Muscle of leg (tissue), 11 donors: ENCODE data around the gene MIPOL1. TPM values are rescaled to one million over a fixed set of nuclear protein-coding genes. Genes with fewer than 3 reads are reported as not detected.

Experiments used
- DNase-seq: peaks from one replicate; pipeline ENCODE4 v3.0.0; 2013
- H3K27ac ChIP-seq: one replicate; pipeline ENCODE4 v1.5.1; 2013; ENCODE audit warnings: mild to moderate bottlenecking, low read length, control low read depth
- H3K27me3 ChIP-seq: one replicate; pipeline ENCODE4 v1.6.1; 2013; ENCODE audit warnings: low read length; ENCODE audit not compliant: control insufficient read depth, insufficient read depth
- H3K36me3 ChIP-seq: one replicate; pipeline ENCODE4 v1.6.1; 2013; ENCODE audit warnings: low read length; ENCODE audit not compliant: control insufficient read depth, insufficient read depth
- H3K4me1 ChIP-seq: one replicate; pipeline ENCODE4 v1.6.1; 2013; ENCODE audit warnings: low read length; ENCODE audit not compliant: control insufficient read depth, insufficient read depth
- H3K4me3 ChIP-seq: one replicate; pipeline ENCODE4 v1.5.1; 2013; ENCODE audit warnings: low read length, control low read depth
- H3K9me3 ChIP-seq: replicated peaks from 2 replicates; pipeline ENCODE4 v1.6.1; 2013; ENCODE audit warnings: low read depth, low read length; ENCODE audit not compliant: control insufficient read depth
- WGBS: methylation state at CpG from one replicate; pipeline ENCODE4 v1.1.5; 2013; ENCODE audit warnings: missing lambda C conversion rate; ENCODE audit not compliant: insufficient coverage; 5-methylcytosine and 5-hydroxymethylcytosine counted together
- polyA plus RNA-seq, 8 donors: library from polyadenylated mRNA; unstranded; fragments of 120-200 nt; gene quantifications; one replicate each; pipeline versions ENCODE4 v1.2.1 to v1.2.3, GENCODE V29; 2013; ENCODE audit warnings: inconsistent platforms in 1 of 8, low replicate concordance in 1 of 8; ENCODE audit not compliant: insufficient read length in 8 of 8, insufficient read depth in 1 of 8
- total RNA-seq: library from RNA; stranded (reverse); fragments of 120-200 nt; gene quantifications from one replicate; pipeline ENCODE4 v1.2.4, GENCODE V29; 2013

The MIPOL1 gene
- total and polyA plus RNA-seq, 9 donors = 3.2 to 10.5 (median 4.5) TPM

DNA sequence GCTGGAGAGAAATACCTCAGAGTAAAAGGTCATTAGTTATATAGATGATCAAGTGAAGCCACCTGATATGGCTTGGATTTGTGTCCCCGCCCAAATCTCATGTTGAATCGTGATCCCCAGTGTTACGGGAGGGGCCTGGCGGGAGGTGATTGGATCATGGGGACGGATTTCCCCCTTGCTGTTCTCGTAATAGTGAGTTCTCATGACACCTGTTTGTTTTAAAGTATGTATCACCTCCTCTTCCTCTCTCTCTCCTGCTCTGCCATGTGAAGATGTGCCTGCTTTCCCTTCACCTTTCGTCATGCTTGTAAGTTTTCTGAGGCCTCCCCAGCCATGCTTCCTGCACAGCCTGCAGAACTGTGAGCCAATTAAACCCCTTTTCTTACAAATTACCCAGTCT is 272.5 kb downstream of the MIPOL1 start:
- H3K4me3 ChIP-seq = no peak overlapping the region
- 98% methylated on average over 7 of the region's 7 CpGs for WGBS
- H3K27me3 ChIP-seq = no peaks in the 10 kb centered on the region
- H3K9me3 ChIP-seq = no peaks in the 10 kb centered on the region
- H3K4me1 ChIP-seq = no peaks in the 10 kb centered on the region
- H3K36me3 ChIP-seq = no peaks in the 10 kb centered on the region
- DNase-seq = no peak
- no peak overlapping the region for H3K27ac ChIP-seq

DNA sequence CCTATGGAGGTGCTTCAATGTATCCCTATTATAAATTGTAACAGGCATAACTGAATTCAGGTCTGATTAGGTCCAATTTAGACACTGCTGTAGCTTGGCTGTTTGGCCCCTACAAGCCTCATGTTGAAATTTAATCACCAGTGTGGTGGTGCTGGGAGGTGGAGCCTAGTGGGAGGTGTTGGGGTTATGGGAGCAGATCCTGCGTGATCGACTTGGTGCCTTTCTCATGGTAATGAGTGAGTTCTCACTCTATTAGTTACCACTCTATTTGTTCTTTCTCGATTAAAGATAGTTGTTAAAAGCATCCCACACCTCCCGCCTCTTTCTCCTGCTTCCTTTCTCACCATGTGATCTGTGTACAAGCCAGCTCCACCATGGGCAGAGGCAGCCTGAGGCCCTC is 275.2 kb downstream of the MIPOL1 start:
- H3K4me3 ChIP-seq = no peak overlapping the region
- H3K27ac ChIP-seq = no peak overlapping the region
- no peaks in the 10 kb centered on the region for H3K4me1 ChIP-seq
- no peaks in the 10 kb centered on the region for H3K36me3 ChIP-seq
- 85% methylated on average over 1 of the region's 4 CpGs for WGBS
- DNase-seq = no peak
- H3K27me3 ChIP-seq = no peaks in the 10 kb centered on the region
- no peaks in the 10 kb centered on the region for H3K9me3 ChIP-seq

DNA sequence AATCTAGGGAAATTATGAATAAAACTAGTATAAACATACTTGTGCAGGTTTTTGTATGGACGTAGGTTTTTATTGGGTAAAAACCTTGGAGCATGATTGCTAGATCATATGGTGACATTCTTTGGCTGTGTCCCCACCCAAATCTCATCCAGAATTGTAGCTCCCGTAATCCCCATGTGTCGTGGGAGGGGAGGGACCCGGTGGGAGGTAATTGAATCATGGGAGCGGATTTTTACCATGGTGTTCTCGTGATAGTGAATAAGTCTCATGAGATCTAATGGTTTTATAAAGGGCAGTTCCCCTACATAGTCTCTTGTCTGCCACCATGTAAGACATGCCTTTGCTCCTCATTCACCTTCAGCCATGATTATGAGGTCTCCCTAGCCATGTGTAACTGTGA is 276.5 kb downstream of the MIPOL1 start:
- H3K27ac ChIP-seq = no peak overlapping the region
- H3K27me3 ChIP-seq = no peaks in the 10 kb centered on the region
- no peak for DNase-seq
- no peak overlapping the region for H3K4me3 ChIP-seq
- no peaks in the 10 kb centered on the region for H3K36me3 ChIP-seq
- H3K4me1 ChIP-seq = no peaks in the 10 kb centered on the region
- no CpG with 5 or more reads among the region's 6 CpGs for WGBS
- no peaks in the 10 kb centered on the region for H3K9me3 ChIP-seq

DNA sequence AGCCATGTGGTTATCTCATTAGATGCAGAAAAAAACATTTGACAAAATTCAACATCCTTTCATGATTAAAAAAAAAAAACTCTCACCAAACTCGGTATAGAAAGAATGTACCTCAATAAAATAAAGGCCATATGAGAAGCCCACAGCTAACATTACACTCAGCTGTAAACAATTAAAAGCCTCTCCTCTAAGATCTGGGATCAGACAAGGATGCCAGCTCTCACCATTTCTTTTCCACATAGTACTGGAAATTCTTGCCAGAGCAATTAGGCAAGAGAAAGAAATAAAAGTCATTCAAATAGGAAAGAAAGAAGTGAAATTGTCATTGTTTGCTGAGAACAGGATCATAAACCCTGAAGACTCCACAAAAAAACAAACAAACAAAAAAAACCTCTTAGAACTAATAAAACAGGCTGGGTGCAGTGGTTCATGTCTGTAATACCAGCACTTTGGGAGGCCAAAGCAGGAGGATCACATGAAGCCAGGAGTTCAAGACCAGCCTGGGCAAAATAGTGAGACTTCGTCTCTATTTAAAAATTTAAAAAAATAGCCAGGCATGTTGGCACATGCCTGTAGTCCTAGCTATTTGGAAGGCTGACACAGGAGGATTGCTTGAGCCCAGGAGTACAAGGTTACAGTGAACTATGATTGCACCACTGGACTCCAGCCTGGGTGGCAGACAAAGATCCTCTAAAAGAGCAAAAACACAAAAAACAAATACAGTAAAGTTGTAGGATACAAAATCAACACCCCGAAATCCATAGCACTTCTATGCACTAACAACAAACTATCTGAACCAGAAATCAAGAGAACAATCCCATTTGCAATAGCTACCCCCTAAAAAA is 282.9 kb downstream of the MIPOL1 start:
- no peaks in the 10 kb centered on the region for H3K36me3 ChIP-seq
- no peaks in the 10 kb centered on the region for H3K4me1 ChIP-seq
- 70% methylated on average over 2 of the region's 3 CpGs for WGBS
- DNase-seq = no peak
- peaks cover 6% of the 10 kb centered on the region for H3K9me3 ChIP-seq
- no peak overlapping the region for H3K4me3 ChIP-seq
- H3K27me3 ChIP-seq = no peaks in the 10 kb centered on the region
- no peak overlapping the region for H3K27ac ChIP-seq

DNA sequence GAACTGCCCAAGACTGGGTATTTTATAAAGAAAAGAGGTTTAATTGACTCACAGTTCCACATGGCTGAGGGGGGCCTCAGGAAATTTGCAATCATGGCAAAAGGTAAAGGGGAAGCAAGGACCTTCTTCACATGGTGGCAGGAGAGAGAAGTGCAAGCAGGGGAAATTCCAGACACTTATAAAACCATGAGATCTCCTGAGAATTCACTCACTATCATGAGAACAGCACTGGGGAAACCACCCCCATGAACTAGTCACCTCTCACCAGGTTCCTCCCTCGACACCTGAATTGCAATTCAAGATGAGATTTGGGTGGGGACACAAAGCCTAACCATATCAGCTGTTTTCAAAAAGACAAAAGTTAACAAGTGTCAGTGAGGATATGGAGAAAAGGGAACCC is 284.7 kb downstream of the MIPOL1 start:
- Histone ChIP-seq H3K27ac (no peak overlapping the region), H3K36me3 (no peaks in the 10 kb centered on the region), H3K27me3 (no peaks in the 10 kb centered on the region), H3K9me3 (peaks cover 6% of the 10 kb centered on the region), H3K4me3 (no peak overlapping the region), H3K4me1 (no peaks in the 10 kb centered on the region)
- DNase-seq = no peak
- WGBS = no CpG with 5 or more reads among the region's 1 CpG

DNA sequence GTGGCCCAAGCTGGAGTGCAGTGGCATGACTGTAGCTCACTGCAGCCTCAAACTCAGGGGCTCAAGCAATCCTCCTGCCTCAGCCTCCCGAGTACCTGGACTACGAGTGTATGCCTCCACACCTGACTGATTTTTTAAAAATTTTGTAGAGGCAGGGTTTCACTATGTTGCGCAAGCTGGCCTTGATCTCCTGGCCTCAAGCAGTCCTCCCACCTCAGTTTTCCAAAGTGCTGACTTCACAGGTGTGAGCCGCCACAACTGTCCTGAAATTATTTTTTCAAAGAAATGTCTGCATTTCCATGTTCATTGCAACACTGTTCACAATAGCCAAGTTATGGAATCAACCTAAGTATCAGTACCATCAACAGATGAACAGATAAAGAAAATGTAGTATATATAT is 285.9 kb downstream of the MIPOL1 start:
- no peak overlapping the region for H3K4me3 ChIP-seq
- H3K4me1 ChIP-seq = no peaks in the 10 kb centered on the region
- peaks cover 6% of the 10 kb centered on the region for H3K9me3 ChIP-seq
- no peaks in the 10 kb centered on the region for H3K27me3 ChIP-seq
- no peaks in the 10 kb centered on the region for H3K36me3 ChIP-seq
- H3K27ac ChIP-seq = no peak overlapping the region
- WGBS = 96% methylated on average over 4 of the region's 4 CpGs
- no peak for DNase-seq

DNA sequence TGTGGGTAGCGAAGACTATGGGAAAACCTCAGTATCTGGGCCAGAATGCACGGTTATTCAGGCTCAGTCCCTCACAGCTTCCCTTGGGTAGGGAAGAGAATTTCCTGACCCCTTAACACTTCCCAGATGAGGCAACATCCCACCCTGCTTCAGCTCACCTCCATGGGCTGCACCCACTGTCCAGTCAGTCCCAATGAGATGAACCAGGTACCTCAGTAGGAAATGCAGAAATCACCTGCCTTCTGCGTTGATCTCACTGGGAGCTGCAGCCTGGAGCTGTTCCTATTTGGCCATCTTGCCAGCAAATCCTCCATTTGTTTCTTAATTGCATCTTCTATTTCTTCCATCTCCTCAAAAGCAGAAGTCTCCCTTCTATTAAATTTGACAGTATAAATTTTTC is 292.9 kb downstream of the MIPOL1 start:
- H3K4me3 ChIP-seq = no peak overlapping the region
- DNase-seq = no peak

DNA sequence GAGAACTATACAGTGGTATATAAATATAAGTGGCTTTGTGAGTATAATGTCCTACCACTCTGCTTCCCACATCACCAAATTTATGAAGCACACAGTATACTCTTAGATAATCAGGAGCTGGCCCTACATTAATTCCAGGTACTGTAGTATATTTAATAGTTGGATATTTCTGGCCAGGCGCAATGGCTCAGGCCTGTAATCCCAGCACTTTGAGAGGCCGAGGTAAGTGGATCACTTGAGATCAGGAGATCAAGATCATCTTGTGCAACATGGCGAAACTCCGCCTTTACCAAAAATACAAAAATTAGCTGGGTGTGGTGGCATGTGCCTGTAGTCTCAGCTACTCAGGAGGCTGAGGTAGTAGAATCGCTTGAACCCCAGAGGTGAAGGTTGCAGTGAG is 293.3 kb downstream of the MIPOL1 start:
- H3K4me1 ChIP-seq = no peaks in the 10 kb centered on the region
- no peaks in the 10 kb centered on the region for H3K9me3 ChIP-seq
- no peak overlapping the region for H3K4me3 ChIP-seq
- H3K36me3 ChIP-seq = no peaks in the 10 kb centered on the region
- no peak overlapping the region for H3K27ac ChIP-seq
- DNase-seq = no peak
- H3K27me3 ChIP-seq = no peaks in the 10 kb centered on the region
- WGBS = 92% methylated on average over 2 of the region's 5 CpGs

More for the DNA sequence above, 292.9 kb downstream of the MIPOL1 start:
- H3K27ac ChIP-seq = no peak overlapping the region
- no peaks in the 10 kb centered on the region for H3K27me3 ChIP-seq
- no peaks in the 10 kb centered on the region for H3K9me3 ChIP-seq
- no peaks in the 10 kb centered on the region for H3K4me1 ChIP-seq
- H3K36me3 ChIP-seq = no peaks in the 10 kb centered on the region
- 100% methylated on average over 1 of the region's 3 CpGs for WGBS

DNA sequence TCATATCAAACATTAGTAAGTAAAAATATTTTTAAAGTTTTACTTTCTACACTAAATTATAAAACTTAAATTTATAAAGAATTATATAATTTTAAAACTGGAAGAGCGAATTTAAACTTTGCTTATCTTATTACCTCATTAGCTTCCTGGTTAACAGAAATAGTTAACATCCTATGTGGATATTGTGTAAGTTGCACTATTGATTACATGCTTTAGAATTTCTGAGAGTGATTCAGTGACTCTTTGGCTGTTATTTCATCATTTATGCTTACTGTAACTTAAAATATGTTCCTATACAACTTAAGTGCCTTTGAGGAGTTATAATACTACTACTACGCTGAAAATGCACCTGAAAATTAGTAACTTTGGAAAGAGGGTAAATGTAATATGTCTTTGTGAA is 295.9 kb downstream of the MIPOL1 start:
- H3K27ac ChIP-seq = no peak overlapping the region
- no CpG with 5 or more reads among the region's 2 CpGs for WGBS
- H3K4me3 ChIP-seq = no peak overlapping the region
- no peaks in the 10 kb centered on the region for H3K9me3 ChIP-seq
- no peaks in the 10 kb centered on the region for H3K36me3 ChIP-seq
- no peaks in the 10 kb centered on the region for H3K4me1 ChIP-seq
- DNase-seq = no peak
- H3K27me3 ChIP-seq = no peaks in the 10 kb centered on the region

DNA sequence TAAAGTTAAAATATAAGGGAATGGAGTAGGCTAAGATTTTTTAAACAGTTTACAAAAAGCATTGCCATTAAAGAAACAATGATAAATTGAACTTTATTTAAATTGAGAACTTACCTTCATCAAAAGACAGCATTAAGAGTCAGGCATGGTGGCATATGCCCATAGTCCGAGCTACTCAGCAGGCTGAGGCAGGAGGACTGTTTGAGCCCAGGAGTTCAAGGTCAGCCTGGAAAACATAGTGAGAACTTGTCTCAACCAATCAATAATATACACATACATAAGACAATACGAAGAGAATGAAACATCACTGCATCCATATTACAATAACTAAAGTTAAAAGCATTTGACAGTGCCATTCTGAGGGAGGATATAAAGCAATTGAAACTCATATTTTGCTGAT is 299.7 kb downstream of the MIPOL1 start:
- DNase-seq = no peak
- Histone ChIP-seq H3K4me3 (no peak overlapping the region), H3K36me3 (no peaks in the 10 kb centered on the region), H3K9me3 (no peaks in the 10 kb centered on the region), H3K27me3 (no peaks in the 10 kb centered on the region), H3K4me1 (no peaks in the 10 kb centered on the region), H3K27ac (no peak overlapping the region)
- WGBS = no CpG with 5 or more reads among the region's 2 CpGs

DNA sequence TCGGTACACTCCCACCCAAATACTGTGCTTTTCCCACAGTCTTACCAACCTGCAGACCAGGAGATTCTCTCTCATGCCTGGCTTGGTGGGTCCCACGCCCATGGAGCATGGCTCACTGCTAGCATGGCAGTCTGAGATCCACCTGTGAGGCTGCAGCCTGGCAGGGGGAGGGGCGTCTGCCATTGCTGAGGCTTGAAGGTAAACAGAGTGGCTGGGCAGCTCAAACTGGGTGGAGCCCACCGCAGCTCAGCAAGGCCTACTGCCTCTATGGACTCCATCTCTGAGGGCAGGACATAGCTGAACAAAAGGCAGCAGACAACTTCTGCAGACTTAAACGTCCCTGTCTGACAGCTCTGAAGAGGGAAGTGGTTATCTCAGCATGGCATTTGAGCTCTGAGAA is 304.1 kb downstream of the MIPOL1 start:
- Histone ChIP-seq H3K27ac (no peak overlapping the region), H3K27me3 (no peaks in the 10 kb centered on the region), H3K4me1 (no peaks in the 10 kb centered on the region), H3K4me3 (no peak overlapping the region), H3K36me3 (no peaks in the 10 kb centered on the region), H3K9me3 (no peaks in the 10 kb centered on the region)
- 91% methylated on average over 5 of the region's 5 CpGs for WGBS
- no peak for DNase-seq
